GM21390 (cell line): ENCODE data around the gene ADAM15.
A peak's percentile ranks its signal among the peaks of the same experiment; 100 is the strongest.

Experiments
- ATAC-seq: cut with Tn5 transposase; IDR thresholded peaks from one replicate; pipeline ENCODE4 v1.9.1; 2021; ENCODE audit not compliant: unreplicated experiment

Gene ADAM15

GRCh38 chr1:155011437-155012025 is 39.6 kb upstream of the ADAM15 start:
- ATAC-seq, result no peak

- ATAC-seq, result no peak
These were observed 39.0 kb upstream of the ADAM15 start for GRCh38 chr1:155012026-155012546.

DNA sequence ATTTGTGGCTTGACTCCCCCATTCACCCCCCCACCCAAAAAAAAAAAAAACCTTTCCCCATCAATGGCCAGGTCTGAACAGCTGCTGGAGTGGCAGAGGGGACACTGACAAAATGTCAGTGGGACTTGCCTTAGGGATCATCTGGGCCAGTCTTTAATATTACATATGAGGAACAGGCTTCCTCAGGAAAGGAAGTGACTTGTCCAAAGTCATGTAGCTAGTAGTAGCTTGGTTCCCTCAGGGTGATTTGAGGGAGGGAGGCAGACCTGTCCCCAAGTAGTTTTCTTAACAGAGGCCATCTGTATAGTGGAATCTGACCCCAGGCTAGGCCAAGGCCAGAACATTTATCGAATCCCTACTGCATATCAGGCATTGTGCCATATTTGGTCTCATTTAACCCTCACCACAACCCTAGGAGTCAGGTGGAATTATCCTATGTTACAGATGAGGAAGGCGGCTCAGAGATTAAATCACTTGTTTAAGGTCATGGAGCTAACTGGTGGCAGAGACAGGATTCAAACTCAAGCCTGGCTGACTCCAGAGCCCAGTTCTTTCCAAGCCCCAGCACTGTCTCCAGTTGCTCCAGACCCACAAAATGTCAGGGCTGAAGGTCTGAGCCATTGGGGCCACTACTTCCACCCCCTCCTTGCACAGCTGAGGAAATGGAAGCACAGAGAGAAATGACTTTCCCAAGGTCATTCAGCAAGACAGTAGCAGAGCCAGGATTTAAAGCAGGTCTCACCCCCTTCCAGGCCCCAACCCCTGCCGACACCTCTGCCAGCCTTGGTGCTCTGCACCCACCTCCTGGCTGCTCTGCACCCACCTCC is 38.1 kb upstream of the ADAM15 start:
- no peak for ATAC-seq

GRCh38 chr1:155013632-155014031 is 37.5 kb upstream of the ADAM15 start:
- no peak for ATAC-seq

- no peak for ATAC-seq
These were observed 36.2 kb upstream of the ADAM15 start for GRCh38 chr1:155014709-155015508.

- ATAC-seq, result no peak
These were observed 35.4 kb upstream of the ADAM15 start for GRCh38 chr1:155015527-155016230.

DNA sequence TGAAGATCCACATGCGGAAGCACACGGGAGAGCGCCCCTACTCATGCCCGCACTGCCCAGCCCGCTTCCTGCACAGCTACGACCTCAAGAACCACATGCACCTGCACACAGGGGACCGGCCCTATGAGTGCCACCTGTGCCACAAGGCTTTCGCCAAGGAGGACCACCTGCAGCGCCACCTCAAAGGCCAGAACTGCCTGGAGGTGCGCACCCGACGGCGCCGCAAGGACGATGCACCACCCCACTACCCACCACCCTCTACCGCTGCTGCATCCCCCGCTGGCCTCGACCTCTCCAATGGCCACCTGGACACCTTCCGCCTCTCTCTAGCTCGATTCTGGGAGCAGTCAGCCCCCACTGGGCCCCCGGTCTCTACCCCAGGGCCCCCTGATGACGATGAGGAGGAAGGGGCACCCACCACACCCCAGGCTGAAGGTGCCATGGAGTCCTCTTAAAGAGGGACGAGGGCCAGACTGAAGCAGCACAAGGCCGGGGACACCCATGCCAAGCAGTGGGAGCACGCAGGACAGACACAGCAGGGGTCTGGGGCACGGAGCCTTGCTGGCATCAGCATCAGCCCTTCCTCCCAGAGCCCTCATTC is 34.8 kb upstream of the ADAM15 start:
- no peak for ATAC-seq

DNA sequence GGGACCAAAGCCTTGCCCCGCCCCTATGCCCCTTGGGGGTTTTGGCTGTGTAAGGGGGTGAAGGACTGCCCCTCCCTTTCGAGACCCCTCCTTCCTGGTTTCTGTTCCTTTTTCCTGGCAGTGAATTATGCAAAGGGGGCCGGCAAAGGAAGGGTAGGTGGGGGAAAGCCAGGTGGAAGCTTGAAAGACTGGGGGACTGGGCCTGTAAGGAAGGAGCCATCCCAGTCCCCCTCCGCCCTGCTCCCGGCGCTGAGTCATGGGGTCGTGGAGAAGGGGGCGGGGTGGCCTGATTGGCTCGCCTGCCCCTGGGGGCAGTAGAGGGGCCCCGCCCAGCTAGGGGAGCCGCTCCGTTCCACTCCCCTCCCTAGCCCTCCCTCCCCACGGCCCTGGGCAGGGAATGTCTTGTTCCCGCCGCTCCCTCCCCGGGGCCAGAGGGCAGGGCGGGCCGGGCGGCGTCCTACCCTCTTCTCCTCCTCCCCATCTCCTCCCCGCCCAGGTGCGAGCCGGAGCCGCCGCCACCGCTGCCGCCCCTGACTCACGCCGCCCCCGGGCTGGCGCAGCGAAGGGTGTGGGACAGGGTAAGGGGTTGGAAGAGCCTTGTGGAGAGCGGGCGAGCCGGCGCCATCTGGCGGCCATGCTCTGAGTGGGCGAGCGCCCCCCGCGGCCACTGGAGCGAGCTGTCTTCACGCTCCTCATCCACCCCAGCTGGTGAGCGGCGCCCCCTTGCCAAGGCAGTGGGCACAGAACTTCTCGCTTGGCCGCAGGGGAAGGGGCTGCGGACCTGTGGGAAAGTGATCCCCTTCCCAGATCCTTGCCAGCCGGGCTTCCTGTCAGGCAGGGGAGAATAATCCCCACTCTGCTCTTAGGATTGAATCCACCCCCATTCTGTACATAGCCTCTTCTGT is 33.8 kb upstream of the ADAM15 start:
- ATAC-seq, result peak; percentile 80

DNA sequence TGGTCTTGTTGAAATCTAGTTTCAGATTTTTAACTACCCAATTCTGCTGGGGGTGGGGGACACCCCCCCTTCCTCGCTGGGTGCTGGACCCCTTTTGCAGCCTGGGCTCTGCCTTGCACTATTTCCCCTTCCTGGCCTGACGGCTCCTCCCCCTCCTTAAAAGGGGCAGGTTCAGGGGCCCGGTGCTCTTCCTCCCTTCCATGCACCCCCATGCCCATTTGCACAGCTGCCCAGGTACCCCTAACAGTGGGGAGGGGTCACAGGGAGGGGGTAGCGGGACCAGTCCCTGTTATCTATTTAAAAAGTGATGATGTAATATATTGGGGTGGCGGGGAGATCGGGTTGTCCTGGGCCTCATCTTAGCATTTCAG is 33.2 kb upstream of the ADAM15 start:
- no peak for ATAC-seq

DNA sequence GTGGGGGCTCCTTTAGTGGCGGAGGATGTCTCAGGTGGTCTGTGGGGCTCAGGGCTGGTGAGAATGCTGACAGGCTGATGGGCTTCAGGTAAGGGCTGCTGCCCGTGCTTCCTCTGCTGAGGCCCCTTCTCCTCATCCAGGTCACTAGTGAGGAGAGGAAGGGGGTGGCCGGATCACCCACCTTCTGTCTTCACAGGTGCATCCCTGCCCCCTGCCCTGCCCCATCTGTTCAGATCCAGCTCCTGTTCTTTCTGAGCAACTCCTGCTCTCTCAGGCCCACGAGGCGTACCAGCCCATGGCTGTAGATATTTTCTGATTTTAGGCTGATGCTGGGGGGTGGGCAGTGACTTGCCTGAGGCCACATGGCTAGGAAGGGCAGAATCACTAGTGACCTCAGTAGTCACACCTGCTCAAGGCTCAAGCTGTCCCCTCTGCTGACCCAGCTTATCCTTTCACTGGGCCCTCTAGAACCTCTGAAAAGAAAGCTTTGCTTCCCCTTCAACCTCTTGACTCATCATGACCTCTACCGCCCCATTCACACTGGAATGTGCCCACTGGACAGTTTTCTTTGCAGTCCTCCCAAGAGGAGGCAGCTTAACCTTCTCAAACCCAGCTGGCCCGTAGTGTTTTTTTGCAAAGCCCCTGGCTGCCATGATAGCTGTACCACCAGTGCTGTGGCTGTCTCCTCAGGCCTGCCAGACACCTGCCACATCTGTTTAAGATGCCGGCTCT is 32.3 kb upstream of the ADAM15 start:
- ATAC-seq, result no peak

GRCh38 chr1:155019377-155020245 is 31.5 kb upstream of the ADAM15 start:
- ATAC-seq, result no peak

DNA sequence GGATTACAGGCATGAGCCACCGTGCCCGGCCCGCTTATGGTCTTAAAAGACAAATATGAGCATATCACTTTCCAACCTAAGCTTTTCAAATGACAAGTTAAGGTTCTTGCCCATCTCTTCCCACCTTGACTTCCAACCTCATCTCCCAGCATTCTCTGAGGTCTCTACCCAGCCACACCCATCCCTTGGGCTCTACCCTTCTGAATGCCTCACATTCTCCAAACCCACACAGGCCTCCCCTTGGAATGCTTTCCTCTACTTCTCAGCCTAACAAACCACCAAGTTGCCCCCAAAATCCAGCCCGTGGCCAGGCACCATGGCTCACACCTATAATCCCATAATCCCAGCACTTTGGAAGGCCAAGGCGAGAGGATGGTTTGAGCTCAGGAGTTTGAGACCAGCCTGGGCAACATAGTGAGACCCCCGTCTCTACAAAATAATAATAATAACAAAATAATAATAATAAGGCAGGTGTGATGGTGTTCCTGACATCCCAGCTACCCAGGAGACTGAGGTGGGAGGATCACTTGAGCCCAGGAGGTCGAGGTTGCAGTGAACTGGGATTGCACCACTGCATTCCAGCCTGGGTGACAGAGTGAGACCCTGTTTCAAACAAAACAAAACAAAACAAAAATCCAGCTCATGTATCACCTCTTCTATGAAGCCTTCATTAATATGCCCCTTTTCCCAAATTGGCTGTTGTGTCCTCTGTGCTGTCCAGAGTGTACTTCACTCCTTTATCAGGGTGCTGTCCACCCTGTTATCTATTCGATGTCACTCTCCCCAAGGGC is 28.8 kb upstream of the ADAM15 start:
- no peak for ATAC-seq

DNA sequence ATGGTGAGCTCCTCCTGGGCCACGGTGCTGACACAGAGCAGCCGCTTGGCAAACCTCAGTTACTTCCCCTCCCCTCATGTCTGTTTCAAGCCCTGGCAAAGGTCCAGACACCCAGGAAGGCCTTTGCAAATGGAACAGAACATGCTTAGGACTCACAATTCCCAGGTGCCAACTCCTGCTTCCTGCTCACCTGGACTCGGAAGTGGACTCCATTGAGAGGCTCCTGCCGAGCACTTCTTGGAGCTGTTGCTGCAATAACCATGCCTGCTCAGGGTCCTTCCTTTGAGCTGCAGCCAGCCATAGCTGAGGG is 28.2 kb upstream of the ADAM15 start:
- ATAC-seq, result no peak

DNA sequence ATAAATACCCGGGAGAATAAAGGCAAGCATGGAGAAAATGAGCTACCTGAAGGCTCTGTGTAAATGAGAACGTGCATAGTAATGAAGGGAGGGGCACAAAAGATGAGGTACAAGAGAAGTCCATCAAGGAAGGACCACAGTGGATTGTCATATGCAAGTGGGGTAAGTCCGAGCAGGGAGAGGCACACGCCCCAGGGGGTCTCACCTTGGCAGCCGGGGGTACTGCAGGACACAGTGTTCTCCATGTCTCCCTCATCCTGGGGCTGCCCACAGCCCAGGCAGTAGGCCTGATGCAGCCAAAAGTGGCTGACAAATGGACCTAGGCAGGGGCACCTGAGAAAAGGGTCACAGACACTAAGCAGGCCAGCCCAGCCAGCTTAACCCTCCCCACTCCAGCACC is 27.5 kb upstream of the ADAM15 start:
- no peak for ATAC-seq

GRCh38 chr1:155024315-155024714 is 26.8 kb upstream of the ADAM15 start:
- no peak for ATAC-seq

DNA sequence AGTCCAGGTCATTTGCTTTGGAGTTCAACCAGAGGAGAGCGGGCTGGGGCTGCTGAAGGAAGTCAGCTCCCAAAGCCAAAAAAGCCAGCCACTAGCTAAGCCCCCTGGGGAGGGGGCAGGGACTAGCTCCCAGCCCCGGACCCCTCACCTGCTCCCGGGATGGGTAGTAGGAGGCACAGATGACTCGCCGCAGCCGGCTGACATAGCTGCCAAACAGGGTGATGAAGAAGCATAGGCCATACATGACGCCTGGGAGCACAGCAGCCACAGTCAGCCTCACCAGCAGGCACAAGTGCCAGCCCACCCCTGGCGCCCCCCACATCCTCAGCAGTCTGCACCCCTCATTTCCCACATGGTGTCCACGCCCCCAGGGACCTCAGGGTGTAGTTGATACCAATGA is 25.0 kb upstream of the ADAM15 start:
- ATAC-seq, result no peak

DNA sequence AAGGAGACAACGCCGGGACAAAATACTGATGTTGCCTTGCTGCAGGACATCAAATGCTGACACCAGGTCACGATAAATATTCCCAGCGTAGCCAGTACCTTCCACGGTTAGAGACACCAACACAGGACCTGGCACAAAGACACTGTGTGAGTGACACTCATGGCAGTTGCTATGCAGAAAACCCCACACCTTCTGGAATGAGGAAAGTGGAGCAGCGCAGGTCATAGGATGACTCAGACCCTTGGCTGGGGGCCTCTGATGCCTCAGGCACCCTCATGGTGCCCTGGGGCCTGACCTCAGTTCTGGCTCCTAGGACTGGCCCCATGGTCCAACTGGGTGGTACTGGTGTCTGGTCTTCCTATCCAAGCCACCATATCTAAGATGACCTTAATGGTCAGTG is 24.5 kb upstream of the ADAM15 start:
- ATAC-seq, result no peak
